Astrocyte of the spinal cord (primary cell): ENCODE data around the gene TRPC4AP.

Source experiments
- DNase-seq: peaks from one replicate; pipeline ENCODE4 v3.0.0; 2011; ENCODE audit warnings: low read depth, low spot score
- H3K4me3 ChIP-seq: 2 replicates; pipeline ENCODE4 v1.5.1; 2011; ENCODE audit warnings: low read depth, mild to moderate bottlenecking, low read length, moderate library complexity
- in situ Hi-C: cut with HindIII; loops from 2 replicates; pipeline ENCODE4 v1.10.0; 2017; ENCODE audit warnings: low sequenced_read_pairs
- TF ChIP-seq, protein P1 (sequence below): IDR thresholded peaks from 2 replicates; pipeline ENCODE4 v1.5.1; 2012; ENCODE audit warnings: low read depth, mild to moderate bottlenecking, low read length, inconsistent platforms

Gene TRPC4AP

DNA sequence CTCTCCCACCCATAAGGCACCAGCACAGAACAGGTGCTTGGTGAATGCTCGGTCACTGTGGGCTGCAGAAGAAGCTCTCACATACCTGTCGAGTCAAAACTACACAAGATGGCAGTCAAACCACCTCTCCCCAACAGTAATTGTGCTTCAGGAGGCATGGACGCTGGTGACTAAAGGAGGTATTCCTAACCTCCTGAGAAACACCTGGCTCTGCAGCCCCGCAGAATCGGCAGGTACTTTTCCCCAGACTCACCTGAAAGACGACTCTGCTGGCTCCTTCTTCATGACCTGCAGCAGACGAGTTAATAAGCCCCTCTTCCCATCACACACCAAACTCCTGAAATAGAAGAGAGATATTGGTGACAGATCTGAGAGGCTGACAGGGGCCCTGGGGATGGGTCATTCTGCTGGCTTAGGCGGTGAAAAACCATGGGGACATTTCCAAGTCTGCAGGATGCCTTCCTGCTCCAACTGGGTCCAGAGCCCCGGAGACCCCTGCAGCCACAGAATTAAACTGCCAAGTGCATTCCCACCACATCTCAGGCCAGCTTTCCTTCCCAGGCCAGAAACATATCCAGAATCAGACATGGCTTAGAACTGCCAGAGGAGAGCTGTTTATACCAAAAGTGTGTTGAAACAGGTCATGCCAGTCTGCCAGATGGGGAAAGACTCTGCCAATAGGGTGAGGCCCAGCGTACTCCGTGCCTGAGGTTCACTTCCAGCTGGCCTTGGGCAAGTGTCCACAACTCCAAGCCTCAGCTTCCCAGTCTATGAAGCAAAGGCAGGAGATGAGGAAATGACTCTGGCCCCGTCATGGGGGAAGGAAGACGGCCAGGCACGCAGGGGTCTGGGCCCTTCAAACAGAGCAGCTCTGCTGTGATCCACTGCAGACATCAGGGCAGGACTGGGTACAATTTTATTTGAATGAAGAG lies 83.9 kb downstream of the TRPC4AP start:
- TF ChIP-seq, protein P1, sequence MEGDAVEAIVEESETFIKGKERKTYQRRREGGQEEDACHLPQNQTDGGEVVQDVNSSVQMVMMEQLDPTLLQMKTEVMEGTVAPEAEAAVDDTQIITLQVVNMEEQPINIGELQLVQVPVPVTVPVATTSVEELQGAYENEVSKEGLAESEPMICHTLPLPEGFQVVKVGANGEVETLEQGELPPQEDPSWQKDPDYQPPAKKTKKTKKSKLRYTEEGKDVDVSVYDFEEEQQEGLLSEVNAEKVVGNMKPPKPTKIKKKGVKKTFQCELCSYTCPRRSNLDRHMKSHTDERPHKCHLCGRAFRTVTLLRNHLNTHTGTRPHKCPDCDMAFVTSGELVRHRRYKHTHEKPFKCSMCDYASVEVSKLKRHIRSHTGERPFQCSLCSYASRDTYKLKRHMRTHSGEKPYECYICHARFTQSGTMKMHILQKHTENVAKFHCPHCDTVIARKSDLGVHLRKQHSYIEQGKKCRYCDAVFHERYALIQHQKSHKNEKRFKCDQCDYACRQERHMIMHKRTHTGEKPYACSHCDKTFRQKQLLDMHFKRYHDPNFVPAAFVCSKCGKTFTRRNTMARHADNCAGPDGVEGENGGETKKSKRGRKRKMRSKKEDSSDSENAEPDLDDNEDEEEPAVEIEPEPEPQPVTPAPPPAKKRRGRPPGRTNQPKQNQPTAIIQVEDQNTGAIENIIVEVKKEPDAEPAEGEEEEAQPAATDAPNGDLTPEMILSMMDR: no peak
- DNase-seq: no peak
- in situ Hi-C loops: no loop called here
- H3K4me3 ChIP-seq: no peak overlapping the region

DNA sequence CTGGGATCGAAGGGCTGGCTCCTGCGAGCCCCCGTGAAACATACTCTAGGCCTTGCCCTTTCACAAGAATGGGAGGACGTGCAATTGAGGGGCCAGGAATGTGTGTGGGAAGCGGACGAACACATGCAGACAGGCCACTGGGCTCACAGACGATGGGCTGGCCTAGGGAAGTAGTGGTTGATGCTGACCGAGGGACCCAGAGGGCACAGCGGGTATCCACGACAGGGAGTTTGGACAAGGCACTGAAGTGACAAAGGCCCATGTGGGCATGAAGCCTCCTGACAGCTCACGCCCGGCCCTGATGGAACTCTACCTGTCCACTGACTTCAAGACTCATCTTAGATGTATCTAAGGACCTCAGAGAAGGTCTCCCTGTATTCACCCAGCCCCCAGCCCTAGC lies 84.7 kb downstream of the TRPC4AP start:
- TF ChIP-seq, protein P1: no peak
- H3K4me3 ChIP-seq: no peak overlapping the region
- in situ Hi-C loops: no loop called here
- no peak for DNase-seq

DNA sequence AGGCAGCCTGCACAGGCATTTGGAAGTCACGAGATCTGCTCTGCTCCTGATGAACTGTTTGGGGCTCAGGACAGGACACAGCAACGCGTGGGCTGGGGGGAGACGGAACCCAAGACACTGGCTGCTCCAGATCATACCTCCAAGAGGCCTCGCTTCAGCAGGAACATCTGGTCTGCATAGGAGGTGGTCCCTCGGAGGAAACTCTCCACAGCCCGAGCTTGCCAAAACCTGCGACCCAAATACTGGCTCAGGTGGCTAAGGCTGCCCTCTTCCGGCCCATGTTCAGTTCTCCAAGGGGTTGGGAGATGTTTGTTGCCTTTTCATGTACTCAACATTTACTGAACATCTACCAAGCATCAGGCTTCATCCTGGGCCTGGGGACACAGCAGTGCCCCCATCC lies 85.2 kb downstream of the TRPC4AP start:
- DNase-seq: no peak
- H3K4me3 ChIP-seq: no peak overlapping the region
- TF ChIP-seq, protein P1: no peak
- in situ Hi-C loops: no loop called here

DNA sequence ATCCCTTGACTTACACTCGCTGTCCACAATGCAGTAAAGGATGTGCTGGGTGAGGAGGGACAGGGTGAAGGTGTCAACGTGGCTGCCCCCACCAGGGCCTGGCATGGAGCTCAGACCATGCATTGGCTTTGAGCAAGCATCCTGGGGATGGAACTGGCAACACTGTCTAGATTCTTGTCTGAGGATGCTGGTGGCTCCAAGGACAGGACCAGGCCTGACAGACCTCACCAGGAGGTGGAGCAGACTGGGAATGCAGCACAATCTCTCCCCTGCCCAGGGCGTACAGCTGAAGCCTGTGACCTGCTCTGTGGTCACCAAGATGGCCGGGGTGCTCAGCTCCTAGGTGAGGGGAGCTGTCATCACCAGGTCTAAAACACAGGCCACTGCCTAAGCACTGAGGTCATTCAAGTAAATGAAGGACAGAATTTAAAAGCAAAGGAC lies 86.1 kb downstream of the TRPC4AP start:
- no peak for DNase-seq
- in situ Hi-C loops: no loop called here

DNA sequence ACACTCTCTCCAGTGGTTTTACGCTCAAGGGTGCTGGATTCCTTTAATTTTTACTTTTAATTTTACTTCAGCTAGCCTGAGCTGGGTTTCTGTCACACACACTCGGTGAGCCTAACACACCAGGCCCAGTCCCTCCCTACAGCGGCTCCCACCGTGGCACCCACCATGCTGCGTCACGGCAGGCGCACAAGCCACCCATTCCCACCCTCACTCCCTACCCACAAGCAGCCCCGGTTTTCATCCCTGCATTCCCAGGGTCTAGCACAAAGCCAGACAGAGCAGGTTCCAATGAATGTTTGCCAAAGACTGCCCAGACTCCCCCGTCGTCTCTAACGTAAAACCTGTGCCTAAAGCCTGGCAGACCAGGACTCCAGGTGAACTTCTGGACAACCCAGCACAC lies 86.6 kb downstream of the TRPC4AP start:
- no peak for DNase-seq
- TF ChIP-seq, protein P1: no peak
- in situ Hi-C loops: no loop called here
- H3K4me3 ChIP-seq: no peak overlapping the region

More for the DNA sequence above, 86.1 kb downstream of the TRPC4AP start:
- H3K4me3 ChIP-seq: no peak overlapping the region
- TF ChIP-seq, protein P1: no peak

DNA sequence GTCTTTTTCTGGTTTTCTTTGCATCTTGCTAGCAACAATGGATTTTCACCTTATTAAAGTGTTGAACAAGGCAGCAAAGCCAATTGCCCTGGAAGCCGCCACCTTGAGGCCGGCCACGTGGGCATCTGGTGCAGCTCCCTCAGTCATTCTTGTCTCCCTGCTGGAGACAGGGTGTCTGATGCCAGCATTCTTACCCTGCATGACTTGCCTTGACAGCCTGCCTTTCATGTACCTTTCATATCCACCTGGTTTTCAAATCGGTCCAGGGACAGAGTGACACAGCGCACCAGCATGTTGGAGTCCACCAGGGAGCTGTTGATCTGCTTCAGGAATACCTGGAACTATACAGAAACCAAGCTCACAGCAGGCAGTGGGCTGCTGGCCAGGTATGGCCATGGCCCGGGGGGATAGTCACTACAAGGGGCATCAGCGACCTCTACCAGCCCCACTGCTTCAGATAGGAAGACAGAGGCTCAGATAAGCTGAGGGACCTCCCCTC lies 87.1 kb downstream of the TRPC4AP start:
- no peak overlapping the region for H3K4me3 ChIP-seq
- no peak for DNase-seq
- in situ Hi-C loops: no loop called here
- TF ChIP-seq, protein P1: no peak
